B cell (primary cell): Measurements from ENCODE around the gene SNCB. TPM values are rescaled to one million over a fixed set of nuclear protein-coding genes. Genes with fewer than 3 reads are reported as not detected.

Experiments
- ATAC-seq: fragments of 200-7000 bp; cut with Tn5 transposase; one replicate; pipeline ENCODE4 v1.10.0; 2021; ENCODE audit warnings: low read depth, mild to moderate bottlenecking, moderate number of reproducible peaks, moderate library complexity
- CTCF ChIA-PET: fragments of 350-600 bp; sonication (Branson Sonifier 250); formaldehyde crosslinking; loops from one replicate; lab custom pipeline; 2021; ENCODE audit warnings: antibody characterized with exemption, inconsistent platforms; lab: Charles Lee
- POLR2A ChIA-PET: fragments of 350-600 bp; sonication (Branson Sonifier 250); formaldehyde crosslinking; loops from one replicate; lab custom pipeline; 2021; ENCODE audit warnings: antibody characterized with exemption; lab: Charles Lee
- DNase-seq: peaks from one replicate; pipeline ENCODE4 v3.0.0; 2013
- H2AFZ ChIP-seq: 2 replicates; pipeline ENCODE4 v1.6.1; 2012; ENCODE audit warnings: mild to moderate bottlenecking, low read depth, low read length; ENCODE audit not compliant: insufficient read depth, poor library complexity, severe bottlenecking
- H3K27ac ChIP-seq, 2 donors: 1 replicate in 1 of 2; 2 replicates in 1 of 2; pipeline ENCODE4 v1.5.1; 2012 to 2013; ENCODE audit warnings: low read length in 2 of 2, mild to moderate bottlenecking in 2 of 2, moderate library complexity in 1 of 2
- H3K27me3 ChIP-seq, 4 experiments: fragments of 200-600 bp in 1 of 4; sonication (generic) in 1 of 4; replicated peaks in 1 of 4; 1 replicate in 2 of 4; 2 replicates in 2 of 4; pipeline versions ENCODE4 v1.6.1 to v1.7.0; 2013 to 2016; ENCODE audit warnings: low read length in 3 of 4, mild to moderate bottlenecking in 2 of 4, mixed read lengths in 1 of 4, moderate library complexity in 1 of 4; ENCODE audit not compliant: insufficient read depth in 4 of 4, control insufficient read depth in 3 of 4; ENCODE audit errors: control extremely low read depth in 1 of 4
- H3K36me3 ChIP-seq, 2 experiments: replicated peaks in 1 of 2; 1 replicate in 1 of 2; 2 replicates in 1 of 2; pipeline versions ENCODE4 v1.6.1 to v1.7.1; 2013; ENCODE audit warnings: low read length in 1 of 2; ENCODE audit not compliant: insufficient read depth in 2 of 2, control insufficient read depth in 1 of 2; ENCODE audit errors: control extremely low read depth in 1 of 2, extremely low read depth in 1 of 2
- H3K4me1 ChIP-seq, 2 donors: fragments of 200-600 bp in 1 of 2; sonication (generic) in 1 of 2; 1 replicate in 1 of 2; 2 replicates in 1 of 2; pipeline versions ENCODE4 v1.5.1 to v1.6.1; 2013 to 2017; ENCODE audit warnings: low read length in 2 of 2; ENCODE audit not compliant: control insufficient read depth in 2 of 2, insufficient read depth in 2 of 2
- H3K4me2 ChIP-seq: replicated peaks from 2 replicates; pipeline ENCODE3; 2012; ENCODE audit warnings: mild to moderate bottlenecking, low read depth, low read length; ENCODE audit not compliant: poor library complexity, severe bottlenecking
- H3K4me3 ChIP-seq, 5 experiments: fragments of 200-600 bp in 1 of 5; sonication (generic) in 1 of 5; 1 replicate in 3 of 5; 2 replicates in 2 of 5; pipeline versions ENCODE4 v1.5.1 to v1.7.0; 2011 to 2016; ENCODE audit warnings: low read length in 4 of 5, mild to moderate bottlenecking in 4 of 5, low read depth in 2 of 5, control low read depth in 1 of 5, moderate library complexity in 1 of 5; ENCODE audit not compliant: insufficient read depth in 1 of 5; ENCODE audit errors: control extremely low read depth in 1 of 5, extremely low read depth in 1 of 5
- H3K79me2 ChIP-seq: fragments of 200-600 bp; sonication (generic); one replicate; pipeline ENCODE4 v1.6.0; 2016; ENCODE audit warnings: low read length; ENCODE audit not compliant: control insufficient read depth, insufficient read depth
- H3K9ac ChIP-seq: fragments of 200-600 bp; sonication (generic); 2 replicates; pipeline ENCODE4 v1.6.1; 2017; ENCODE audit warnings: mild to moderate bottlenecking, low read length, moderate library complexity
- H3K9me3 ChIP-seq, 3 donors: one replicate each; pipeline versions ENCODE4 v1.6.1 to v1.7.1; 2013; ENCODE audit warnings: low read length in 2 of 3; ENCODE audit not compliant: control insufficient read depth in 2 of 3, insufficient read depth in 1 of 3; ENCODE audit errors: control extremely low read depth in 1 of 3
- H4K20me1 ChIP-seq: 2 replicates; pipeline ENCODE4 v1.6.0; 2012; ENCODE audit warnings: mild to moderate bottlenecking, low read length; ENCODE audit not compliant: insufficient read depth, control insufficient read depth, poor library complexity, severe bottlenecking
- H3K27ac Mint-ChIP-seq: one replicate; pipeline ENCODE4 v1.8.0; 2021; ENCODE audit warnings: mixed read lengths
- H3K27me3 Mint-ChIP-seq: one replicate; pipeline ENCODE4 v1.8.0; 2021; ENCODE audit warnings: mixed read lengths
- H3K4me1 Mint-ChIP-seq: one replicate; pipeline ENCODE4 v1.8.0; 2021; ENCODE audit warnings: mixed read lengths
- H3K4me3 Mint-ChIP-seq: one replicate; pipeline ENCODE4 v1.8.0; 2021; ENCODE audit warnings: mixed read lengths
- H3K9me3 Mint-ChIP-seq: one replicate; pipeline ENCODE4 v1.8.0; 2022; ENCODE audit warnings: mixed read lengths; ENCODE audit not compliant: insufficient read depth
- EZH2 ChIP-seq: IDR thresholded peaks from 2 replicates; pipeline ENCODE4 v1.6.1; 2012; ENCODE audit warnings: borderline replicate concordance, low read depth, mild to moderate bottlenecking, moderate library complexity, low read length; ENCODE audit not compliant: insufficient read depth, poor library complexity, severe bottlenecking
- WGBS: methylation state at CpG from one replicate; pipeline ENCODE4 v1.1.5; 2013; ENCODE audit warnings: missing lambda C conversion rate; ENCODE audit not compliant: insufficient coverage; 5-methylcytosine and 5-hydroxymethylcytosine counted together
- intact Hi-C: fragments of 100-400 bp; cut with micrococcal nuclease; formaldehyde crosslinking; loops from one replicate; pipeline ENCODE4 v1.10.0; 2022
- polyA plus RNA-seq: library from polyadenylated mRNA; depleted of rRNA; stranded (reverse); fragments of >200 nt; gene quantifications from 2 replicates; pipeline ENCODE4 v1.2.3, GENCODE V29; 2012
- total RNA-seq, 2 donors: library from RNA; stranded (reverse); fragments of 120-200 nt in 1 of 2; gene quantifications; 1 replicate in 1 of 2; 2 replicates in 1 of 2; pipeline versions ENCODE4 v1.2.3 to v1.2.4, GENCODE V29; 2013 to 2022
- TF ChIP-seq, protein P1 (sequence below): fragments of 200-600 bp; IDR thresholded peaks from one replicate; pipeline ENCODE4 v1.8.0; 2022; ENCODE audit warnings: antibody characterized with exemption, mild to moderate bottlenecking

SNCB gene
- total and polyA plus RNA-seq, 2 donors (not counting 1 experiment from before 2014, with no cell fraction given), result 0.09 TPM; not detected in 1

GRCh38 chr5:176670449-176670848 lies 40.1 kb upstream of the SNCB start:
- no peak for TF ChIP-seq EZH2
- TF ChIP-seq, protein P1, sequence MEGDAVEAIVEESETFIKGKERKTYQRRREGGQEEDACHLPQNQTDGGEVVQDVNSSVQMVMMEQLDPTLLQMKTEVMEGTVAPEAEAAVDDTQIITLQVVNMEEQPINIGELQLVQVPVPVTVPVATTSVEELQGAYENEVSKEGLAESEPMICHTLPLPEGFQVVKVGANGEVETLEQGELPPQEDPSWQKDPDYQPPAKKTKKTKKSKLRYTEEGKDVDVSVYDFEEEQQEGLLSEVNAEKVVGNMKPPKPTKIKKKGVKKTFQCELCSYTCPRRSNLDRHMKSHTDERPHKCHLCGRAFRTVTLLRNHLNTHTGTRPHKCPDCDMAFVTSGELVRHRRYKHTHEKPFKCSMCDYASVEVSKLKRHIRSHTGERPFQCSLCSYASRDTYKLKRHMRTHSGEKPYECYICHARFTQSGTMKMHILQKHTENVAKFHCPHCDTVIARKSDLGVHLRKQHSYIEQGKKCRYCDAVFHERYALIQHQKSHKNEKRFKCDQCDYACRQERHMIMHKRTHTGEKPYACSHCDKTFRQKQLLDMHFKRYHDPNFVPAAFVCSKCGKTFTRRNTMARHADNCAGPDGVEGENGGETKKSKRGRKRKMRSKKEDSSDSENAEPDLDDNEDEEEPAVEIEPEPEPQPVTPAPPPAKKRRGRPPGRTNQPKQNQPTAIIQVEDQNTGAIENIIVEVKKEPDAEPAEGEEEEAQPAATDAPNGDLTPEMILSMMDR, result no peak
- Mint-ChIP-seq H3K9me3 (no peaks in the 10 kb centered on the region), H3K27me3 (peaks cover 52% of the 10 kb centered on the region), H3K4me1 (peaks cover 3% of the 10 kb centered on the region), H3K27ac (no peak overlapping the region), H3K4me3 (no peak overlapping the region)
- ATAC-seq, result no peak
- DNase-seq, result no peak
- ChIA-PET CTCF (interaction anchor here (1.1 to 3.2 kb wide), 2 partner anchors 9 to 11 kb away, joined by 3 to 18 read pairs; no protein-coding TSS in a partner anchor), POLR2A (no interaction called here)
- H3K4me3 ChIP-seq, result no peak overlapping the region
- H3K4me1 ChIP-seq, result no peaks in the 10 kb centered on the region
- intact Hi-C loops, result no loop called here
- H2AFZ ChIP-seq, result no peak overlapping the region
- WGBS, result 92% methylated on average over 6 of the region's 8 CpGs
- H4K20me1 ChIP-seq, result no peaks in the 10 kb centered on the region
- no peak overlapping the region for H3K4me2 ChIP-seq
- H3K79me2 ChIP-seq, result no peaks in the 10 kb centered on the region
- H3K27ac ChIP-seq, result no peak overlapping the region
- H3K36me3 ChIP-seq, result no peaks in the 10 kb centered on the region
- no peak overlapping the region for H3K9ac ChIP-seq
- H3K27me3 ChIP-seq, result peaks cover 0 to 25% (median 4%) of the 10 kb centered on the region in 4 experiments
- no peaks in the 10 kb centered on the region for H3K9me3 ChIP-seq

DNA sequence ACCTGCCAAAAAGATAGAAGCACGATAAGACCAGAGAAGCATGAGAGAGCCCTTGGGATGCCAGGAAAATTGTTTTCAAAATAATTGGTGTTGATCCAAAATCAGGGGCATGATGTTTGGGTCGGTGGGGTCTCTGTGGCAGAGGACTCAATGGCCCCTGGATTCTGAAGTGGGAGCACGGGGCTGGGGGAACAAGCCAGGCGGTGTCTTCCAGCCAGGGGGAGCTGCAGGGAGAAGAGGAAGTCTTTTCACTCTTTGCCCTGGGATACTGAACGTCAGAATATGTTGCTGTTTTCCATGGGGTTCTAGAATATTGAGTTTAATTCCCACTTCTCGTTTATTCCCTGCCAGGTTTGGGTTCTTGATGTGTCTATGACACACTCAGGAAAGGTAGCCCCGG lies 37.3 kb upstream of the SNCB start:
- Mint-ChIP-seq H3K4me1 (no peaks in the 10 kb centered on the region), H3K4me3 (no peak overlapping the region), H3K27me3 (peaks cover 52% of the 10 kb centered on the region), H3K27ac (no peak overlapping the region), H3K9me3 (no peaks in the 10 kb centered on the region)
- peaks cover 0 to 36% (median 6%) of the 10 kb centered on the region in 4 experiments for H3K27me3 ChIP-seq
- WGBS, result 63% methylated on average over 6 of the region's 7 CpGs
- TF ChIP-seq, protein P1, result no peak
- no peak for DNase-seq
- no peaks in the 10 kb centered on the region for H4K20me1 ChIP-seq
- H3K36me3 ChIP-seq, result no peaks in the 10 kb centered on the region
- no peak overlapping the region for H2AFZ ChIP-seq
- ChIA-PET CTCF (interaction anchor here (3.2 kb wide), 1 partner anchor 9 kb away, joined by 18 read pairs; no protein-coding TSS in a partner anchor), POLR2A (no interaction called here)
- ATAC-seq, result no peak
- H3K4me2 ChIP-seq, result no peak overlapping the region
- intact Hi-C loops, result no loop called here
- no peak overlapping the region for H3K4me3 ChIP-seq
- no peaks in the 10 kb centered on the region for H3K4me1 ChIP-seq
- no peak overlapping the region for H3K27ac ChIP-seq
- no peak overlapping the region for H3K9ac ChIP-seq
- H3K9me3 ChIP-seq, result no peaks in the 10 kb centered on the region
- H3K79me2 ChIP-seq, result no peaks in the 10 kb centered on the region
